Skeletal muscle tissue (tissue), 4 donors: ENCODE data around the gene TIAM1. TPM values are rescaled to one million over a fixed set of nuclear protein-coding genes. Genes with fewer than 3 reads are reported as not detected.
"Not testable (repeated sequence)": the region's sequence is repeated elsewhere in the genome, so short reads cannot be mapped to it uniquely, and the experiment has no call there.

Experiments used
- H3K27ac ChIP-seq: one replicate; pipeline ENCODE4 v1.7.0; 2013; ENCODE audit warnings: mild to moderate bottlenecking, low read depth, low read length, inconsistent platforms
- H3K27me3 ChIP-seq, 3 donors: one replicate each; pipeline ENCODE4 v1.7.0; 2013; ENCODE audit warnings: low read length in 3 of 3; ENCODE audit not compliant: control insufficient read depth in 3 of 3, insufficient read depth in 3 of 3
- H3K36me3 ChIP-seq, 3 donors: one replicate each; pipeline ENCODE4 v1.7.0; 2013; ENCODE audit warnings: low read length in 3 of 3; ENCODE audit not compliant: control insufficient read depth in 3 of 3, insufficient read depth in 3 of 3
- H3K4me1 ChIP-seq, 3 donors: one replicate each; pipeline ENCODE4 v1.7.0; 2013; ENCODE audit warnings: low read length in 3 of 3, mild to moderate bottlenecking in 3 of 3; ENCODE audit not compliant: control insufficient read depth in 3 of 3, insufficient read depth in 3 of 3
- H3K4me3 ChIP-seq, 3 donors: one replicate each; pipeline ENCODE4 v1.7.0; 2013; ENCODE audit warnings: low read length in 3 of 3
- H3K9ac ChIP-seq, 3 donors: one replicate each; pipeline ENCODE4 v1.7.0; 2013; ENCODE audit warnings: low read length in 3 of 3, mild to moderate bottlenecking in 3 of 3, moderate library complexity in 2 of 3, low read depth in 1 of 3
- H3K9me3 ChIP-seq, 3 donors: one replicate each; pipeline ENCODE4 v1.7.0; 2013; ENCODE audit warnings: low read length in 3 of 3; ENCODE audit not compliant: control insufficient read depth in 3 of 3
- total RNA-seq: library from RNA; depleted of rRNA; stranded (reverse); fragments of >200 nt; gene quantifications from one replicate; pipeline ENCODE4 v1.2.3, GENCODE V29; 2014
- donor health status: Osteomylitis.

Gene TIAM1
- total RNA-seq, 1 donor from 2014 or later = 24.5 TPM

DNA sequence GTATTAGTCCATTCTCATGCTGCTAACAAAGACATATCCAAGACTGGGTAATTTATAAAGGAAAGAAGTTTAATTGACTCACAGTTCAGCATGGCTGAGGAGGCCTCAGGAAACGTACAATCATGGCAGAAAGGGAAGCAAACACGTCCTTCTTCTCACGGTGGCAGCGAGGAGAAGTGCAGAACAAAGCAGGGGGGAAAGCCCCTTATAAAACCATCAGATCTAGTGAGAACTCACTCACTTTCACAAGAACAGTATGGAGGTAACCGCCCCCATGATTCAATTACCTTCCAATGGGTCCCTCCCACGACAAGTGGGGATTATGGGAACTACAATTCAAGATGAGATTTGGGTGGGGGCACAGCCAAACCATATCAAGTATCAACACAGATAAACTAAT, 115.3 kb downstream of the TIAM1 start:
- H3K4me3 ChIP-seq, H3K27ac ChIP-seq, H3K9me3 ChIP-seq, H3K9ac ChIP-seq, H3K36me3 ChIP-seq, H3K4me1 ChIP-seq, H3K27me3 ChIP-seq: not testable (repeated sequence)

DNA sequence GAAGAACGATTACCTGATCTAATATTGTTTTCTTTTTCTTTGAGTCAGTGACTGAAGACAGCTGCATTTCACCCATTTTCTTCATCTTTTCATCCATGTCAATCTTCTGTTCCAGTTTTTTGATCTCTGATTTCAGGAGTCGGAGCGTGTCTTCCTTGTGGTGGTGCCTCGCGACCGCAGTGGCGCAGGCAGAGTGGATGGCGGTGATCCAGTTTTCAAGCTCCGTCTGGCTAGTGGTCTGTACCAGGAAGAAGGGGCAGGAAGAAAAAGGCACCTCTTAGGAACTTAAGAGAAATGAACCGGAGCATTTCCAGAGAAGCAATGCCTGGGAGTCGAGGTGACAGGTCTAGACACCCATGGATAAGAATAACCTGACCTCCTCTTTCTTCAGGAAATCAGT, 118.3 kb downstream of the TIAM1 start:
- Histone ChIP-seq H3K27ac (no peak overlapping the region), H3K4me3 (no peak overlapping the region)

GRCh38 chr21:31222142-31222541, 121.9 kb downstream of the TIAM1 start:
- no peaks in the 10 kb centered on the region for H3K36me3 ChIP-seq
- H3K4me1 ChIP-seq = no peaks in the 10 kb centered on the region
- H3K4me3 ChIP-seq = no peak overlapping the region
- no peak overlapping the region for H3K27ac ChIP-seq
- H3K27me3 ChIP-seq = no peaks in the 10 kb centered on the region
- no peaks in the 10 kb centered on the region for H3K9me3 ChIP-seq
- H3K9ac ChIP-seq = no peak overlapping the region

More for the DNA sequence above, 118.3 kb downstream of the TIAM1 start:
- Histone ChIP-seq H3K4me1 (no peaks in the 10 kb centered on the region), H3K9me3 (peaks cover 0 to 2% (median 0%) of the 10 kb centered on the region in 3 donors), H3K36me3 (no peaks in the 10 kb centered on the region), H3K27me3 (no peaks in the 10 kb centered on the region), H3K9ac (no peak overlapping the region)

GRCh38 chr21:31221043-31221442, 123.0 kb downstream of the TIAM1 start:
- H3K27ac ChIP-seq = no peak overlapping the region

GRCh38 chr21:31220575-31220974, 123.5 kb downstream of the TIAM1 start:
- Histone ChIP-seq H3K36me3 (no peaks in the 10 kb centered on the region), H3K9ac (no peak overlapping the region), H3K9me3 (no peaks in the 10 kb centered on the region), H3K27ac (no peak overlapping the region), H3K27me3 (no peaks in the 10 kb centered on the region), H3K4me1 (no peaks in the 10 kb centered on the region), H3K4me3 (no peak overlapping the region)

More at GRCh38 chr21:31221043-31221442, 123.0 kb downstream of the TIAM1 start:
- Histone ChIP-seq H3K27me3 (no peaks in the 10 kb centered on the region), H3K9me3 (no peaks in the 10 kb centered on the region), H3K4me1 (no peaks in the 10 kb centered on the region), H3K4me3 (no peak overlapping the region), H3K9ac (no peak overlapping the region), H3K36me3 (no peaks in the 10 kb centered on the region)

- Histone ChIP-seq H3K9ac (no peak overlapping the region), H3K27me3 (no peaks in the 10 kb centered on the region), H3K4me1 (no peaks in the 10 kb centered on the region), H3K27ac (no peak overlapping the region), H3K4me3 (no peak overlapping the region), H3K36me3 (no peaks in the 10 kb centered on the region), H3K9me3 (no peaks in the 10 kb centered on the region)
Measured at GRCh38 chr21:31218830-31219608, 125.0 kb downstream of the TIAM1 start.

- no peak overlapping the region for H3K9ac ChIP-seq
- H3K36me3 ChIP-seq = no peaks in the 10 kb centered on the region
- no peaks in the 10 kb centered on the region for H3K4me1 ChIP-seq
- no peak overlapping the region for H3K27ac ChIP-seq
- no peak overlapping the region for H3K4me3 ChIP-seq
- H3K9me3 ChIP-seq = no peaks in the 10 kb centered on the region
- no peaks in the 10 kb centered on the region for H3K27me3 ChIP-seq
Measured at GRCh38 chr21:31216206-31216605, 127.9 kb downstream of the TIAM1 start.

DNA sequence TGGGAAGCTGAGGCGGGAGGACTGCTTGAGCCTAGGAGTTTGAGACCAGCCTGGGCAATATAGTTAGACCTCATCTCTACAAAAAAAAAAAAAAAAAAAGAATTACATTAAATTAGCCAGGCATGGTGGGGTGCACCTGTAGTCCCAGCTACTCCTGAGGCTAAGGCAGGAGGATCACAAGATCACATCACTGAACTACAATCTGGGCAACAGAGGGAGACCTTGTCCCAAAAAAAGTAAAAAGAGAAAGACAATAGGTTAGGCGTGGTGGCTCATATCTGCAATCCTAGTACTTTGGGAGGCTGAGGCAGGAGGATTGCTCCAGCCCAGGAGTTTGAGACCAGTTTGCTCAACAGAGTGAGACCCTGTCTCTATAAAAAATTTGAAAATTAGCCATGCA, 130.3 kb downstream of the TIAM1 start:
- no peaks in the 10 kb centered on the region for H3K9me3 ChIP-seq
- H3K27me3 ChIP-seq = no peaks in the 10 kb centered on the region
- H3K27ac ChIP-seq = no peak overlapping the region
- H3K4me1 ChIP-seq = no peaks in the 10 kb centered on the region
- H3K36me3 ChIP-seq = no peaks in the 10 kb centered on the region
- no peak overlapping the region for H3K9ac ChIP-seq
- H3K4me3 ChIP-seq = no peak overlapping the region

DNA sequence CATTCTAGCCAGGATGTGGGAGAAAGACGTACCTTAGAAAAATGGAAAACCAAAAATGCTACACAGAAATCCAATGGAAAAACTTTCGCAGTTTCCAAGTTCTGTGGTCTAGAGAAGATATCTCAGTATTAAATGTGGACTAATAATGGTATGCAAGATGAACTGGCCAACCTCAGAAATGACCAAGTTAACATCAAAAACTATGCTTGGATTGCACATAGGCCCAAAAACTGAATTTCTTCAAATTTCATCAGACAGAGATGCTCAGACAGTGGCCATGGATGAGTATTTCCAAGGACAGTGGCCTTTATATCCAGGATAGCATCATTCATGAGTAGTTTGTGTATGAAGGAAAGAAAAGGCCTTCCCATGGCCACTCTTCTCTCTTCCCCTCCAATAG, 132.2 kb downstream of the TIAM1 start:
- H3K9me3 ChIP-seq = no peaks in the 10 kb centered on the region
- H3K27me3 ChIP-seq = no peaks in the 10 kb centered on the region
- no peak overlapping the region for H3K9ac ChIP-seq
- no peaks in the 10 kb centered on the region for H3K4me1 ChIP-seq
- H3K27ac ChIP-seq = no peak overlapping the region
- H3K4me3 ChIP-seq = no peak overlapping the region
- H3K36me3 ChIP-seq = no peaks in the 10 kb centered on the region

DNA sequence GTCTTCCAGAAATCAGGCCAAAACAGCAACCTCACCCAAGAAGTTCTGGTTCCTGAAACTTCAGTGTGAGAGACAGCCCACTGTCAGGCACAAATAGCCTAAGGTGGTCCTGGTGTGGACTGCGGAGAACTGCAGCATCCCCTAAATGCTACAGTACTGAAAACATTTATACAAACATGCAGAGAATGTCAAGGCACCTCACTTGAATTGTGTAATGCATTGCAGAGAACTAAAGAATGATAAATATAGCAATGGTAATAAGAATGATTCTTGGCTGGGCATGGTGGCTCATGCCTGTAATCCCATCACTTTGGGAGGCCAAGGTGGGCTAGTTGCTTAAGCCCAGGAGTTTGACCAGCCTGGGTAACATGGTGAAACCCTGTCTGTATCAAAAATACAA, 138.6 kb downstream of the TIAM1 start:
- H3K9ac ChIP-seq = no peak overlapping the region
- H3K9me3 ChIP-seq = no peaks in the 10 kb centered on the region
- H3K27me3 ChIP-seq = peaks cover 0 to 7% (median 0%) of the 10 kb centered on the region in 3 donors
- no peaks in the 10 kb centered on the region for H3K4me1 ChIP-seq
- no peak overlapping the region for H3K4me3 ChIP-seq
- H3K27ac ChIP-seq = no peak overlapping the region
- no peaks in the 10 kb centered on the region for H3K36me3 ChIP-seq
